Measurements from ENCODE around the gene HSPD1. TPM values are rescaled to one million over a fixed set of nuclear protein-coding genes. Genes with fewer than 3 reads are reported as not detected.

The HSPD1 gene
- total RNA-seq, 1 donor from 2014 or later, result 329 TPM

- no peak for TF ChIP-seq EZH2 (IDR thresholded peaks at IDR 0.05; ENCODE audit: insufficient read depth, low read length)
- TF ChIP-seq CTCF (IDR thresholded peaks at IDR 0.05; ENCODE audit: insufficient read depth, low read depth, low read length), result no peak
- H3K4me1 ChIP-seq (ENCODE audit: insufficient read depth, low read length), result peaks cover 10% of the 10 kb centered on the region
- Mint-ChIP-seq H3K4me3 (ENCODE audit: unreplicated experiment) (no peak overlapping the region), H3K4me1 (ENCODE audit: low read depth, unreplicated experiment) (peaks cover 8% of the 10 kb centered on the region), H3K36me3 (ENCODE audit: low read depth, unreplicated experiment) (no peaks in the 10 kb centered on the region), H3K9me3 (ENCODE audit: unreplicated experiment) (no peaks in the 10 kb centered on the region), H3K27ac (ENCODE audit: unreplicated experiment) (no peak overlapping the region), H3K27me3 (ENCODE audit: low read depth, unreplicated experiment) (no peaks in the 10 kb centered on the region)
- peaks cover 17% of the 10 kb centered on the region for H4K20me1 ChIP-seq (ENCODE audit: insufficient read depth, low read length)
- H3K9me3 ChIP-seq (ENCODE audit: insufficient read depth, low read depth, low read length), result no peaks in the 10 kb centered on the region
- H3K36me3 ChIP-seq (ENCODE audit: insufficient read depth, low read length), result peaks cover under 1% of the 10 kb centered on the region
- no peak overlapping the region for H3K4me3 ChIP-seq (ENCODE audit: insufficient read depth, low read depth, low read length)
- H3K79me2 ChIP-seq (ENCODE audit: insufficient read depth, low read length), result peaks cover 34% of the 10 kb centered on the region
- no peak overlapping the region for H3K27ac ChIP-seq (ENCODE audit: low read depth, low read length)
- no peaks in the 10 kb centered on the region for H3K27me3 ChIP-seq (ENCODE audit: insufficient read depth, low read length)
- no peak overlapping the region for H2AFZ ChIP-seq (ENCODE audit: low read depth, low read length)
- no peak for DNase-seq (ENCODE audit: low read depth)
- no peak for FAIRE-seq
- H3K4me2 ChIP-seq (ENCODE audit: low read length), result no peak overlapping the region
- no peak overlapping the region for H3K9ac ChIP-seq (ENCODE audit: low read length)
Measured at GRCh38 chr2:197437380-197437779, 62.3 kb downstream of the HSPD1 start.

Other genes starting within 250 kb of the HSPD1 start
- 7.2 and 7.8 TPM in 2 replicates for gene ANKRD44, start 189.1 kb downstream of the HSPD1 start, total RNA-seq
- 241 and 253 TPM in 2 replicates for gene SF3B1, start 64.8 kb downstream of the HSPD1 start, total RNA-seq
- gene COQ10B, start 46.3 kb downstream of the HSPD1 start, total RNA-seq, result 46.0 and 48.3 TPM in 2 replicates
- gene HSPE1, start 539 bp upstream of the HSPD1 start, total RNA-seq, result 114 and 139 TPM in 2 replicates
- gene MOB4, start 16.2 kb upstream of the HSPD1 start, total RNA-seq, result 30.4 and 31.0 TPM in 2 replicates
- 7.1 and 8.1 TPM in 2 replicates for gene RFTN2, start 175.7 kb upstream of the HSPD1 start, total RNA-seq
- 8.2 and 8.6 TPM in 2 replicates for gene MARS2, start 205.5 kb upstream of the HSPD1 start, total RNA-seq

All from astrocyte (in vitro differentiated cells and primary cell).